GM18868 (cell line): Measurements from ENCODE around the gene RALGPS1.

Experiments used
- ATAC-seq: cut with Tn5 transposase; IDR thresholded peaks from one replicate; pipeline ENCODE4 v1.9.1; 2021; ENCODE audit warnings: mild to moderate bottlenecking, moderate library complexity; ENCODE audit not compliant: unreplicated experiment

Gene RALGPS1

DNA sequence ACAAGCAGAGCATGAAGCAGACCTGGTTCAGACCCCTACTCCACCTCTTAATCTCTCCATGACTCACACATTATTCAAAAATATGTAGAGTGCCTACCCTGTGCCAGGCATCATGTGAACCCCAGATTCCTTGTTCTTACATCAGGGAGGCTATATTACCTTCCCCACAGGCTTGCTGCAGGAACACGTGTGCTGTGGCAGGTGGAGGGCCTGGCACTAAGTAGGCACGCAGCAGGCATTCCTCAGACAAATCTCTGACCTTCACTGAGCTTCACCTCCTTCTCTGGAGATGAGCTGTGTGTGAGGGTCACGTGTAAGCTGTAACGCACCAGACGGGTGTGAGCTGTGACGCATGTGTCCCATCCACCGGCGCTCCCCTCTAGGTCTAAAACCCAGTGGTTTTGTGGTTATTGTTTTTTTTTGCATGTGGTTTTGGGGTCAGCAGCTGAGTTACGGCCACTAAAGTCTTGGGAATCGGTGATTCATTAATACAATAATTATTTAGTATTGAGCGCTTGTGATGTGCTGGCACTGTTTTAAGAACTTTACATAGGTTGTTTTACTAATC, 177.5 kb downstream of the RALGPS1 start:
- ATAC-seq, result no peak

DNA sequence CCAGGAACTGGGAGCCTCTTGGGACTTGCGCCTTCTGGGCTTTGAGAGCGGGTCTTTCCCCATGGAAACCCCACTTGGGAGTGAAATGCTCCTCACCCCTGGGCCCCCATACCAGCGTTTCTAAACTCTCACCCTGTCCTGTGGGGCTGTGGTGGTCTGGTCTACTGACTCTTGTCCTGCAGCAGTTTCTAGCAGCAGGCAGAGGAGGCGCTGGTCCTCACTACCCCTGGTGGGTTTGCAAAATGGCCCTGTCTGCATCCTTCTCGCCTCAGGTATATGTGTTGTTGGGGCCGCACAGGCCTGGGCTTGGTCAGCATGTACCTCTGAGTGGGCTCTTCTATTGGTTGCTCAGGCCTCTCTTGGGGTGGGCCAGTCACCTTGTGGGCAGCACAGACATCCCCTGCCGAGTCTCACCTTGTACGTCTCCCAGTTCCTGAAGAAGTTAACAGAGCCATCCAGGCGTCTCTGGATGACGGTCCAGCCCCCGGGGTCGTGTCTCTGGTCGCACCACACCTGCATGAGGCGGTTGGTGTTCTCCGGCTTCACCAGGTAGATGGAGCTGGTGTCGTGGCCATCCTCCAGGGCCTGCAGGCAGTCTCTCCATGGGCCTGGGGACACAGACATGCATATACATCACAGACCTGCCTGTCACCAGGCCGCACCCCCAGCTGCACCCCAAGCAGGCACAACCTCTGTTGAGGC, 178.9 kb downstream of the RALGPS1 start:
- no peak for ATAC-seq

DNA sequence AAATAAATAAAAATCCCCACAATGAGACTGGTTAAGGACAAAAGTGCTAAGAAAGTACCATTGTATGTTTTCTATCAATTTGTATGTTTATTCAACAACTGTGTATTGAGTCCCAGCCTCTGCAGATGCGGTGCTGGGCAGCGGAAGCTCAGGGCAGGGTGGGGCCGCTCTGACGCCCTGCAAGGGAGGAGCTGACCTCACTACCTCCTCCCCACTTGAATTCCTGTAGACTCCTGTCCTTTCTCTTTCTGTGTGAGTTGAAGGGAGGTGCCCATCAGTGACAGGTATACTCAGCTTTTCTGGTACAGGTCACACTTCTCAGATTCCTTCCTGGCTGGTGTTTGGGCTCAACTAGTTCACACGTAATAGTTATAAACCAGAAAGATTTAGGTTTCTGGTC, 180.8 kb downstream of the RALGPS1 start:
- no peak for ATAC-seq

DNA sequence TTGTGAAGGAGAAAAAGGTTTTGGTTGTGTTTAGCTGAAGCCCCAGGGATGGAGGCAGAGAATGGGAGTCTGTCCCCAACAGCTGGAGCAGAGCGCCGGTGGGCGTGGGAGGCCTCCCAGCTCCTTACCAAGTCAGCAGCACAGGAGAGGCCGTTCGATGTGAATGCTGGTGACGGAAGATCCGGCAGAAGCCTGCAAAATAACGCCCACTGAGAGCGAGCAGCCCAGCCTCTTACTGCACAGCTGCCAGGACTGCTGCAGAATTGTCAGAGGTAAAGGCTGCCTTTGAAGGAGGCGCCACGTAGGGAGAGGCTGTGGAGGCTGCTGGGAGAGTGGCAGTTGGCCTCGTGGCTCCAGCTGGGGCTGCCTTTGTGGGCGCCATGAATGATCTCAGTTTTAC, 181.6 kb downstream of the RALGPS1 start:
- no peak for ATAC-seq

DNA sequence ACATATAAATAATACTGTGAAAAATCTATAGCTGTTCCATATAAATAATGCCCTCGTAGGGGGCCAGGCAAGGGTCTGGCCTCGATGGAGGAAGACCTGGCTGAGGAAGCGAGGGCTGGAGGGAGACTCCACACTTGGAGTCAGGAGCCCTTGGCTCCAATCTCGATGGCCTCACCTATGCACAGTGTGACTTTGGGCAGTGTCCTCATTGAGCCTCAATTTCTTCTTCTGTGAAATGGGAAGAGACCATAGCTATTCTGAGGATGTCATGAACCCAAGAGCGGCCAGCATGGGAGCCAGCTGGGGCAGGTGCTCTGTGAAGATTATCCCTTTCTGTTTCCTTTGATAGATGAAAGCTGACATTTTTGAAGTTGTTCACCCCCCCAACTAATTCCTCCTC, 183.1 kb downstream of the RALGPS1 start:
- no peak for ATAC-seq

DNA sequence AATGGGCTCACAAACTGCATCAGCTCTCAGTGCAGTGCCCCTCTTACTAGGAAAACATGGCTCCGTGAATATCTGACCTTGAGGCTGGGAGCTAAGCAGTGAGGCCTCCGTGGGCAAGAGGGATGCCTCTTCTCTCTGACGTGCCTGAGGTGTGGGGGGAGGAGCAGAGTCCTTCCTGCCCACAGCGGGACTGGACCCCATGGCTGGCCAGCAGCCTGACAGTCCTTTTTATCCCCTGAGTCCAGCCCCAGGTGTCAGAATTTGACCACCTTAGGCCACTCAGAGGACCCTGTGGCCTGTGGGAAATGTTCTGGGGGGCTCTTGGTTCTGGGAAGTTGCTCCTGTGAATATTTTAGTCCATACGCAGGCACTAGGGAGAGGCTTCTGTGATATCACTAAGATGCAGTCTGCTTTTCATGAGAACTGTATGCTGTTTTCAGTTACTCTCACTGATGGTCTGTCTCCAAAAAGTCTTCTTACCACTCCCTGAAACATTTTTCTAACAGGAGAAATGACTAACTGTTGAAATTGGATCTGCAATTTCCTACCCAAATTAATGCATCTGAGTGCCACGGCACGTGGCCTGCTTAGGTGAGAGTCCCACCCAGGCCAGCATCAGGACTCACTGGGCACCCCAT, 184.5 kb downstream of the RALGPS1 start:
- no peak for ATAC-seq

DNA sequence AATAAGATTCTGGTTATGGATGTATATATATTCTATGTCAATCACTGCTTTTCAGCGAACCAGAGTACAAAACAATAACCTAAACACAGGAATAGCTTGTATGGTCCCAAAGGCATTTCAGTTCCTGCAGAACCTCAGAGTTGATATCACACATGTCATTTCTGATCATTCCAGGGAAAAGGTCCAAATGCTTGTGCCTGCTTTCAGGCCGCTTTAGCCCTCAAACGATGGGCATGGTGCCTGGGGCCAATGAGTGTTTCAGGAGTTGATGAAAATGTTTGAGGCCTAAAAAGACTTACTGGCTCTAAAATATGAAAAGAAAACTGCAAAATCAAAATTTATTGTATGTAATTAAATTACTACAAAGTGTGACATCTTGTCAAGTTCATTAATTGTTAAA, 185.1 kb downstream of the RALGPS1 start:
- no peak for ATAC-seq

DNA sequence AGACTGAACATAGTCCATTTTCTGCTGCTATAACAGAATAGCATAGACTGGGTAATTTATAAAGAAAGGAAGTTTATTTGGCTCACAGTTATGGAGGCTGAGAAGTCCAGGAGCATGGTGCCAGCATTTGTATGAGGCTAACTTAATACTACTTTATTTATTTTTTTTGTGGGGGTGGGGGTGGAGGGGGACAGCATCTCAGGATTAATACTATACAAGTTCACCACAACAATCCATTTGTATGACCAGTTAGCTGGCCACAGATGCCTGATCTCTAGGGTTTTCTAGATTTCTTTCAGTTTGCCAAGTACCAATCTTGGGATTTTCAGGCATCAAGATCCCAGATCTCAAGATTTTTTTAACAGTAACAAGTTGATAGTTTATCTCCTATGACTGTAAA, 187.6 kb downstream of the RALGPS1 start:
- no peak for ATAC-seq

DNA sequence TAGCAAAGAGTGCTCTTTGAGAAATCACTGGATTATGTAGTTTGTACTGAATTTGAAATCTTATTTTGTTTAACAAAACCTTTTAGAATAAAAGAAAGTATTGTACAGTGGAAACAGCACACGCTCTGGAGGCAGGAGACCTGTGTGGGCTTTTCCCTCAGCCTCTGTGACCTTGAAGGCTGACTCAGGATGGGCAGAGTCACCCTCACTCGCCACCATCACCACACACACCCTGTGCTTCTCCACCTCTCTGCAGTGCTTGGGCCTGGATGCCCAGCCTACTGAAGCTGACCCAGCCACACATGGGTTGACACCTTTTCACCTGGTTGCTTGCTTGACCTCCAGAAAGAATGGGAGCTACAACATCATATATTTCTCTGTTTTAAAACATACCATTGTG, 188.2 kb downstream of the RALGPS1 start:
- no peak for ATAC-seq

DNA sequence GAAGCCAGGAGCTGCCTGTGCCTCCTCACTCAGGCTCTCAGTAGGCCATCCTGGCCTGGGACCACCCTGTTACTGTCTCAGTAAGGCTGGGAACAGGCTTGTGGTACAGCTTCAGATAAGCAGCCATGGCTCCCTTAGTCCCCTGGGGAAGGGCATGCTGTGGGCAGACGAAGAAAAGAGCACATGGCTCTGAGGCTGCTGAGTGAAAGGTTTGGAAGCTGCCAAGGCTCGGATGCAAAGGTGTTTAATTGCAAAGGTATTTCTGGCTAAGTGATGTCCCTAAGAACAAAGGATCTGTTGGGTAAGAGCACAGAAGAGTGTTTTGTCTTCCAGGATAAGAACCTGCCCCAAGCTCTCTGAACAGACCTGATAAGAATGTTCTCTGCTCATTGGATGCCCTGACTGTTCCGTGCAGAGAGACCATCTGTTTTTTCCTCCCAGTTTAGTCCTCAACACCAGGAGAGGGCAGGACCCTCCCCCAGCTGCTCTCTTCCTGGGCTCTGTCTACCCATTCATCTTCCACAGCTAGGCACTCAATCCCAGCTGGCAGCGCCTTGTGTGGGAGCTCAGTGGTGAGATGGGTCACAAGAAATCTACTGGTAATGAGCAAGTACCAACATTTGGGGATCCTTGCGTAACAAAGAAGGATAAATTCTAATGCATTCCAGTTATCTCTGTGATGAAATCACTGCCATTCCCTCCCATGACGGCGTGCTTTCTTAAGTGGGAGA, 190.2 kb downstream of the RALGPS1 start:
- no peak for ATAC-seq

DNA sequence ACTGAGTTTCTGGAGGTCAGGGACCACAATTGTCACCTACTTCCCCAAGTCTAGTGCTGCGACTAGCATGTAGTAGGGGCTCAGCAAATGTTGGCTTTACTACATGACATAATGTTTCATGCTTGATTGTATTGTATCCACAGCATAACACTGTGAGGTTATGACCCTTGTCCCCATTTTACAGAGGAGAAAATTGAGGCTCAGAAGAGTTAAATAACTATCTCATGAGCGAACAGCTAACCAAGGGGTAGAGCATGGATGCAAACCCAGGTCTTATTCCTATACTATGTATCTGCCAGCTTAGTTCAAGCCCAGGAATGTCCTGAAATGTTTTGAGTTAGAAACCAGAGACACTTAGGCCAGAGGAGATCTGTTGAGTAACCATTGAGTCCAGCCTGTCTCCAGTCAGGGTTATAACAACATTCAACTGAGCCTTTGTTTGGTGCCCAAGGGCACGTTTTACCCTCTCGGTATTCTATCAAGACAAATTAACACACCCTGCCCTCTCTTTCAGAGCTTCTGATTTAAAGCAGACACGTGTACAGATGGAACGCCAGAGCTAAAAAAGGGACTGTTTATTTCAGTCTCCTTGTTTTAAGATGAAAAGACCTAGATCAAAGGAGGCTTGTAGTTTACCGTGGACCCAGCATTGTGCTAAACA, 191.4 kb downstream of the RALGPS1 start:
- ATAC-seq, result no peak

DNA sequence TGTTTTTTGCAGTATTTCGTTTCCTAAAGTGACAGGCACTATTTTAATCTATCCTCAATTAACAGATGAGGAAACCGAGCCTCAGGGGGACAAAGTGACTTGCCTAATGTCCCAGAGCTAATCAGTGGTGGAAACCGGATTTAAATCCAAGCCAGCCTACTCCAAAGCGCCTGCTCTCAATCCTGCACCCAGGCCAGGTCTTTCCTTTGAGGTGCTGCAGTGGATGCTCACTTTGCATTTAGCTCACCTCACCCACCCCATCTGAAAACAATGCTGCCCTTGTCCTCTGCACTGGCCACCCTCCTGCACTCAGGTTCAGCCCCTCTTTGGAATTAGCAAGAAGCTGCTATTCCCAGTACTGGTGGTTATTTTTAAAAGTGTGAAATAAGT, 191.9 kb downstream of the RALGPS1 start:
- ATAC-seq, result no peak

DNA sequence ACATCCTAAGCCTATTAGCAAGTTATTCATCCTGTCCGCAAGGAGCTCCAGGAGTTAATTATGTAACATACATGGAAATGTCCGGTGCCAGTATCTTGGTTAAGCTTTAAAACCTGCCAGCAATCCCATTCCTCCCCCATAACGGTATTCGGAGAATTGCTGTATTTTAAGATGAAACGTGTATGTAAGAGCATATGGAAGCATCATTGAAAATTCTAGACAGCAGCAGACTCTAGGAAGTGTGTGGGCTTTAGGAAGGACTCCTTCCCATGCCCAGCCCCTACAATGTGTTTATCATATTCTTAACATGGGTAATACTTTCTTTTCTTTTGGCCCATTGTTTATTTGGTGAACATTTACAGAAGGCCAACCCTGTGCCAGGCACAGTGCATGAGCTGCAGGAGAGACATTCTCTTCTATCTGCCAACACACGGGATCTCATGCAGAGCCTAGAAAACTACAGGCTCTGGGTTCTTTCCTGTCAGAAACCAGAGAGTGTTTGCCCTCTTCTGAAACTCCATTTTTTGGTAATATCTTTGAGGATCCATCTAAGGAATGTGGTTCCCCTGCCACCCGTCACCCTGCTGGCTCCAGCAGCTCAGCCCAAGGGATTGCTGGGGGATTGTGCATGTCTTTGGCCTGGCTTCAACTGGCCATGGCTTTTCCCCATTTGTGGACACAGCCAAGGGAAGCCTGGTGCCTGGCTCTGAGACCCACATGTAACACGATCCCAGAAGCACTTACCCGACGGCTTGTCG, 192.8 kb downstream of the RALGPS1 start:
- ATAC-seq, result no peak

DNA sequence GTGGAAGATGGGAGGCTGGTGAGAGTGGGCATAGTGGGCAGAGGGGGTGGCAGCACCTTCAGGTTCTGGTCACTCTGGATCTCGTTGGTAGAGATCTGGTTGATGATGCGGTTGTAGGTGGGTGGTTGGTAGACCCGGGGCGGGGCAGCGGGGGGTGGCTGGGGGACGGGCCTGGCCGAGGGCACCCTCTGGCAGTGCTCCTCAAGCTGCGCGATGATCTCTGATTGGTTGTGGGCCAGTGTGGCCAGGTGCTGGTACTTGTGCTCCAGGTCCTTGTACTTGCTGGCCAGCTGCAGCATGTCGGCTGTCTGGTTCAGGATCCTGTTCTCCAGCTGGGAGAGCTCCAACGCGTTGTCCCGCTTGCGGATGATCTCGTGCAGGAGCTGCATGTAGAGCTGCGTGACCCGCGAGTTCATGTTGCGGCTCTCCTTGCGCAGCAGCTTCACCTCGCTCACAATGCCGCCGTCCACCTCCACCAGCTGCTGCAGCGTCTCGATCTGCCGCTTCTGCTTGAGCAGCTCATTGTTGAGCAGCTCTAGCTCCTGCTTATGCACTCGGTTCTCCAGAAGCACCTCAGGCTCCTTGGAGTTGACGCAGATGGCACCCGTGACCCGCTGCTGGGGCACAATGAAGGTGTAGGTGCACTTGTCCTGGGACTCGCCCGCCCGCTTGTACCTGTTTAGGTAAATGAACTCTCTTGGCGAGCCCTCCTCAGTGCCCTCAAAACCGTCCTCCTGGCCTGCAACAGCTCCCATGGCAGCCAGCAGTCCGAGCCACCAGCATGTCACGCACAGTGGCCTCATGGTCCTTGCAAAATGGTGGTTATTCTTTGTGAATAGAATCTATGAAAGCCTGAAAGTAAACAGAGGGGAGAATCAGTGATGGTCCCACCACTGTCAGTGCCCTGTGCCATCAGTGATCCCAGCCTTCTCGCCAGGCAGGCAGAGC, 193.6 kb downstream of the RALGPS1 start:
- no peak for ATAC-seq

DNA sequence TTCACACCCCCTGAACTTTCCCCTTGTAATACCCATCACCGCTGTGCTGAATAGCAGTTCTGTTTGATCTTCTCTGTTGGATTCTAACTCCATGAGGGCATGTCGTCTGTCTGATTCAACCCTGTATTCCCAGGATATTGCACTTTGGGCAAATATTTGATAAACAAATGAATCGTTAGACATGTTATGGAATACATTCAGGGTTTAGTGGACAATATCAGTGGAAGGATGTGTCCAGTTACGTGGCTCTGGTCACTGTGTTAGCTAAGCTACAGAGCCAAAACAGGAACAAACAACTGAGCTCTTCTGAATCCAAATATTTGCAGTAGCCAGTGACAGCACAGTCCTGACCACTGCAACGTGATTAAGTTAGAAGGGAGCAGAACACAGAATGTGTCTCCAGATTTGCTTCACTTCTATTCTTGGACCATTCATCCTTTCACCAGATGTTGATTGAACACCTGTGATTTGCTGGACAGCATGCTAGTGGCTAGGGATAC, 194.7 kb downstream of the RALGPS1 start:
- ATAC-seq, result no peak

DNA sequence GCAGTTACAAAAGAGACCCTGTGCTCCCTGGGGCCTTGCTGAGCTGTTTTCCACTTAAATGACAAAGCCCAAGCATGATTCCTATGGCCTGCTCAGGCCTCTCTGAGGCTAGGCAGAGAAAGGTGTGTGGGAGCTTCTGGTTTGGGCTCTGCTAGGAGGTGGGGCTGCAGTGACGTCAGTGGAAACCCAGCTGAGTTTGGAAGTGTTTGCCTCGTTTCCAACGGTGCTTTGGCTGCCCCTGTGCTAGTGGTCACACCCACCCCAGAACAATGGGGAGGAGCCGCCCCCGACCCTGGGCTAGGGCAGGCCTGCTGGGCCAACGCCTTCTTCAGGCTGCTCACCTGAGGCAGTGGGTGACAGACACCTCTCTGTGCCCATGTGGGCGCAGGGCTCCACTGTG, 197.5 kb downstream of the RALGPS1 start:
- ATAC-seq, result no peak

DNA sequence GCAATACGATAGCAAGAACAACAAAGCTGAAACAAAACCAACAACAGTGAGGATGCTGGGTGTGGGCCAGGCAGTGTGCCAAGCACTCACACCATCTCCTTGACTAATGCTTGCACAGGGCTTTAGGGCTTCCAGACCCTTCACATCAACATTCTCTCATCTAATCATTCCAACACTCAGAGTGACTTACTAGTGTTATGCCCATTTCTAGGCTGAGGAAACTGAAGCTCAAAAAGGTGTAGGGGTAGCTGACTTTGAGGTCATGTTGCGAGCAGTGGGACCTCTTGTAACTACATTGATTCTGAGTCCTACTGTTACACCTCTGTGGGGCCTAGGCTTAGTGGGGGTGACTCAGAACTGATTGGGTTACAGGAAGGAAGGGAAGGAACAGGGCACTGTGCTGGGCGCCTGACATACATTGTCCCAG, 198.2 kb downstream of the RALGPS1 start:
- no peak for ATAC-seq

DNA sequence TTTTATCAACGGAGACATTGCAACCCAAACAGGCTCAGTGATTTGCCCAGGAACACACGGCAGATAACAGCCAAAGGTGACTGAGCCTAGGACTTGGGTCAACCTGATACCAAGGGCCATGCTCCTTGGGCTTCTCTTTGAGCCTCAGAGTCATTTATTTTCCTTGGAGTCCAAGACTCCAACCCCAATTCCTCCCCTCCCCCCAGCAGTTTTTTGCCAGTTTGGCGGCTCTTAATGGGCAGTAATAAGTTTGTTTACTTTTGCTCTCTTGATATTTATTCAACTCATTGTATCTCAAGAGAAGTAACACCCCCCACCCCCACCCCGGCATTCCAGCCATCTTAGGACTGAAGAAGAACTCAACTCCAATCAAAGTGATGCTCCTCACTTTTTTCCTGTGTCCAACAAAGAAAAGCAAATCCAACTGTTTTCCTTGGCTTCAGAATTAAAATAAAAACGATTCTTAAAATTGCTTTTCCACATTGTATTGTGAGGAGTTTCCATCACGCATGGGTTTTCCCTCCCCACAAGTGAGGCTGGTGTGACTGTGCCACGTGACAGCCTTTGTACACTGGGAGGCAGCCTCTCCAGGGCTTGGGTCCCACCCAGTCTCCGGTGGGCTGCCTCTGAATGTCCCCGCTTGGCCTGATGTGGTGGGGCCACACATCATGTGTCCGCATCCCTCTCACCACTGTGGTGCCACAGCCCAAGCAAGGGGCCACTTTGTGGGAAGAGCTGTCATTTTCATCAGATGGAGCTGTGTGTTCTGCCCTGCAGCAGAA, 198.8 kb downstream of the RALGPS1 start:
- ATAC-seq, result no peak

DNA sequence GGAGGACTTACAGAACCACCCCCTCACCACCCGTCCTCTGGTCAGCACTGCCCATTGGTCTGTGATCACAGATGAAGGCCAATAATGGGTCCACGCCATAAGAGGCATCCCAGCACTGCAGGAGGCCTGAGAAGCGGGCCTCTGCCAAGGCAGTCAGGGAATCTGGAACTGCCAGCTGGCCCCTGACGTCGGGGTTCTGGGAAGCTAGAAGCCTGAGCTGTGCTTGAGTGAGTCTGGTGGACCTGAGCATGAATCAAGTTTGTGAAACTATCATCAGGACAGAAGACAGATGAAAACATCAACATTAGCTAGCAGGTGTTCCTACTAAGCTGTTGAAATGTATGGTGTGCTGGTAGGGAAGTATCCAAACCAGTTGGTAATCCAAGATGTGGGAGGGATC, 200.0 kb downstream of the RALGPS1 start:
- no peak for ATAC-seq
